HG03175 (cell line): ENCODE results near the gene PACRG.

Source experiments
- ATAC-seq: cut with Tn5 transposase; IDR thresholded peaks from one replicate; pipeline ENCODE4 v1.9.1; 2021; ENCODE audit warnings: mild to moderate bottlenecking, moderate library complexity; ENCODE audit not compliant: unreplicated experiment

PACRG gene

GRCh38 chr6:163320804-163321203 lies 593.0 kb downstream of the PACRG start:
- ATAC-seq, result no peak

DNA sequence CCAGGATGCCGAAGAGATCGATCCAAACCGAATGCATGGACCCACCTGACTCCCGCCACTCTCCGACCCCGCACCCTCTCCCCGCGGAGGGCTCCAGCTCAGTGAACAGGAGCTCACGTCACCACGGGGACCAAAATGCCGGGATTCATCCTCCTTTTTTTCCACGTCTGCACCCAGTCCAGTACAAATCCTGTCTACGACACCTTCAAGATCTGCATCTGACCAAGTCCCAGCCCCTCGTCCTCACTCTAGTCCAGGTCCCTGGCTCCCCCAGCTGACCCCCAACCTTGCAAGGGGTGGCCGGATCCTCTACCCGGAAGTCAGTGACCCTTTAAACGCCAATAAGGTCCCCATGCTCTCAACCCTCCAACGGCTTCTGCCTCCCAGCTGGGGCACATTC lies 593.9 kb downstream of the PACRG start:
- no peak for ATAC-seq

DNA sequence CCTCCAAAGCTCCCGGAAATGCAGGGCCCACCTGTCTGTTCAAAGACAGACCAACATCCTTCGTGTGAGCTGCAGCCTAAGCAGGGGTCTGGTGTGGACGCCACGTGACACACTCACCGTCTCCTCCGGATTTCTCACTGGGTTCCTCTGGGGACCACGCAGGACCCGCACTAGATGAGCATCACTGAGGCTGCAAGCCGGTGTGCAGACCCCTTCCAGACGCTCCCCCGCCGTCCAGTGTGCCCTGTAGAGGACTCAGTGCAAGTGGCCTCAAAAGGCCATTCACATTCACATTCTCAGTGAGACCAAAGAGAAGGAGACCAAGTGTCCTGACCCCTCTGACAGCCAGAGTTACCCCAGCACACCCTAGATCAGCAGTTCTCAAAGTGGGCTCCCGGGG lies 595.5 kb downstream of the PACRG start:
- no peak for ATAC-seq

DNA sequence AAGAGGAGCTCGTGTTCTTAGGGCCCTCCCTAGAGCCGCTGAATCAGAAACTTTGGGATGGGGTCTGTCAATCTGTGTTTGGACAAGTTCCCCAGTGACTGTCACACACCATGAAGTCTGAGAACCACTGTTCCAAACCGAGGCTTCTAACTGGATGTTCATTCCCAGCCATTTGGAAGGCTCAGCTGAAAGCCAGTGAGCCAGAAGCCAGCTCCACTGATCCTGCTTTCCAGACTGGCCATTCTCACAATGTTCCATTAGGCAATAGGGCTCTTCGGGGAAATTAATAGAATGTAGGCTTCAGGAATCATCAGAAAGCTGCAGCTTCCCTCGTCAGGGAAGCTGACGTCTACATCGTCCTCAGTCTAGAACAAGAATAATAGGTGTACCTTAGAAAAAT lies 595.9 kb downstream of the PACRG start:
- no peak for ATAC-seq

DNA sequence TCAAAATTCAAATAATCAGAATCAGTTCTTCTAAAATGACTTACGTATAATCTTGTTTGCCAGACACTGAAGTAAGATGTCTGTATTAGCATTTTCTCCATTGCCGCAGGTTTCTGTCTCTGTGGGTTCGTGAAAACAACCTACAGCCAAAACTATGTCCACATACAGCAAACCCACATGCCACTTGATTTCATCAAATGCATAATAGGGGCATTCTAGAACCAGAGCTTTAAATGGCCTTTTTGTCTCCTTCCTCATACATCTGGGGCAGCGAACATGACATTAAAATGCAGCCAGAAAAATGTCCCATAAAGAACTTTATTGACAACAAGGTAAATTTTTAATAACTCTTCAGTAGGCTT lies 596.5 kb downstream of the PACRG start:
- ATAC-seq, result no peak

DNA sequence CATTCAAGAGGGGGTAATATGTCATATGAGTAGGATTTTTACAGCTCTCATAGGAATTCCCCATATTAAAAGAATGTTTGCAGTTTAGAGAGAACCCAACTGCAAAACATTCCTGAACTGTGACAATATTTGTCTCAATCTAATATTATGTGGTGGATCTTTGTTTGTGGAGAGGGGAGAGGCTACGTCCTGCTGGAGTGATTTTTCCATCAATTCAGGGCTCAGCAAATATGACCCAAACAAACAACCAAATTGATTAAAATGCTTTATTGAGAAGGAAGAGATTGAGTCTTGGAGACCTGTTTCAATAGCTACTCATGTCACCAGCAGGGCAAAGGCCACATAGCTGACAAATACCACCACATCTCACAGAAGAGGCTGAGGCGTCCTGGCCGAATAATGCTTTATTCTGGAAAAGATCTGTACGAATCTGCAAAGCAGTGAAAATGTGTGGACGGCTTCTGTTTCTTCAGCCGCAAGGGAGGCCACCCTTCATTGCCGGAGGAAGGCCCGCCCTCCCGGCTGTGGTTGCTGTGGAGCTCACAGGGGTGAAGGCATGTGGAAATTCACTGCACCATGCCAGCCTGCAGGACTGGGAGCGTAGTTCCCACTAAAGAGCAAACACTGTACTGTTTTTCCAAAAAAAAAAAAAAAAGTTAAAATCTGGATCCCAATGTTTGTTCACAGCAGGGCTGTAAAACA lies 597.1 kb downstream of the PACRG start:
- ATAC-seq, result no peak

DNA sequence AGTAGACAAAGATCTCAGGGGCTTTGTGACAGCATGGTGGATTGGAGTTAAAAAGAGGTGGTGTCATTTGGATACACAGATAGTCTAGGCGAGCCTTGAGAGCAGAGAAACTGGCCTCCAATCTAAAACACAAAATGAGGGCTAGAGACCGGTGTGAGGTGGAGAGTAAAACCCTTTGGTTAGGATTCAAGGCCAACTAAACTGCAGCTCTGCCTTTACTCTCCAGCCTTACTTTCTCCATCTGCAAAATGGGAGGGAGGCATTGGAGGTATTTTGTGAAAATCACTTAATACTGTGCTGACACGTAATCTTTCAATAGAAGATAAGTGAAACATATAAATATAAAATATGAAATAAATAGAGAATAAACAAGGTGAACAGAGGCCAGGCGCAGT lies 597.6 kb downstream of the PACRG start:
- ATAC-seq, result no peak

GRCh38 chr6:163327165-163327880 lies 599.5 kb downstream of the PACRG start:
- ATAC-seq, result no peak

DNA sequence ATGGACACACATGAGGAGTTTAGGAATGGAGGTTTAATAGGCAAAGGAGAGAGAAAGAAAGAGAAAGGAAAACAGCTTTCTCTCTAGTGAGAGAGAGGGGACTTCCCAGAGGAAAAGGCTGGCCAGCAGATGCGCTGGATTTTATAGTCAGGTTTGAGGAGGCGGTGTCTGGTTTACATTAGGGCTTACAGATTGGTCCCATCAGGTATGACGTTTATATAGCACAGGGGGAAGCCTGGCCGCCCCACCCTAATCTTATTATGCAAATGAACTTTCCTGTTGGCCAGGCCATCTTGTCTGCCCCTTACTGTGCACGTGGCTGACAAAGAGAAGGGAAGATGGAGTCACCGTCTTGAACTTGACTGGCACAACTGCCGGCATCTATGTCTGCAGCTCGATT lies 600.1 kb downstream of the PACRG start:
- no peak for ATAC-seq

DNA sequence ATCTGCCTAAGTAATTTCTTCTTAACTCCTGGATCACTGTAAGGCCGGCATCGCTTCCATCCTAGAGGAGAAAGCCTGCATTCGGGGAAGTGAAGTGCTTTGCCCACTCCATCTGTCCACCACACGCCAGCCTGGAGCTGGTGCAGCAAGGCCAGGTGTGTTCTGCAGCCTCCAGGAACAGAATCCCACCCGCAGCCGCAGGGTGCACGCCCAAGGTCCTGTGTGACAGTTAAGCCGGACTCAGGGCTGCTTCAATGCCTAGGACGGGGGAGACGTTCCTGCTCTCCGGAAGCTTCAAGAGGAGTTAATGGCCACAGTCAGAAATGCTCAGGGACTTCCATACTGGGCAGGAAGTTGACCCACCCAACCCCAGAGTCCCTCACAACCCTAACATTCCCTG lies 600.6 kb downstream of the PACRG start:
- ATAC-seq, result no peak

- no peak for ATAC-seq
Measured at GRCh38 chr6:163329991-163330390, 602.2 kb downstream of the PACRG start.

GRCh38 chr6:163331245-163331644 lies 603.5 kb downstream of the PACRG start:
- ATAC-seq, result no peak

GRCh38 chr6:163332575-163332974 lies 604.8 kb downstream of the PACRG start:
- ATAC-seq, result no peak

GRCh38 chr6:163333038-163333437 lies 605.3 kb downstream of the PACRG start:
- no peak for ATAC-seq

- no peak for ATAC-seq
Measured at GRCh38 chr6:163333701-163334663, 606.2 kb downstream of the PACRG start.

- no peak for ATAC-seq
Measured at GRCh38 chr6:163335056-163335455, 607.3 kb downstream of the PACRG start.

DNA sequence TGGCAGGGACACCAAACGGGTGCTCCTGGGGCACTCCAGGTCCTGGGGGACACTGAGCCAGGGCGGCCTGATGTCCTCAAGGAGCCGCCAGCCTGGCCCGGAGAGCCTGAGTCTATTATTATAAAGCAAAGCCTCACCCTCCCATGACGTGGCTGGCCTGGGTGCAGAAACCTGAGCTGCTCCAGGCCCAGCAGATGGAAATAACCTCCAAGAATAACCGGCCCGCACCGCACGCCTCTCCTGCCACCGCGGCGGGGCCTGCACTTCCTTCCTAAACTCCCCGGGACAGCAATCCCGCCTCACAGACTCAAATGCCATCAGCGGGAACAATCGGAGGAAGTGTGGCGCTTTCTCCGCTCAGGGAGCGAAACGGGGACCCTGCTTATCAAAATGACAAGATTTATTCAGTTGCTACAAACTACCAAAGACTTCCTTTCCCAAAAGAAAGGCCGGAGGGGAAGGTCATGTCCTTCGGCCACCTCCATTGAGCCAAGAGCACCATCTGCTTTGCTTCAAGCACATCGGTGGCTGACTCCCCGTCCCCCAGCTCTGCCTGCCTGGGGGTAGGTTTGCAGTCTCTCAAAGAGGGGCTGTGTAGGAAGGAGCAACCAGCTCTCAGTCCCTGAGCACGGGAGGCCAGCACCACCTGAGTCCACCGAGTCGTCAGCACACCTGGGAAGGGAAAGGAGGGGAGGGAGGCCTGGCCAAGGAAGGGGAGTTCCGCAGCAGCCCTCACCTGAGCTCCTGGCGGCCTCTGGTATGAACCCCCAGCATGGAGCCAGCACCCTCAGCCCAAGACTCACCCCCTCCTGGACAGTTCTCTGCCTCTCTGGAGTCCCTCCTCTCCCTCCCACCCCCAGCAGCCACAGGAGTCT lies 608.1 kb downstream of the PACRG start:
- ATAC-seq, result no peak

GRCh38 chr6:163336961-163337360 lies 609.2 kb downstream of the PACRG start:
- no peak for ATAC-seq

DNA sequence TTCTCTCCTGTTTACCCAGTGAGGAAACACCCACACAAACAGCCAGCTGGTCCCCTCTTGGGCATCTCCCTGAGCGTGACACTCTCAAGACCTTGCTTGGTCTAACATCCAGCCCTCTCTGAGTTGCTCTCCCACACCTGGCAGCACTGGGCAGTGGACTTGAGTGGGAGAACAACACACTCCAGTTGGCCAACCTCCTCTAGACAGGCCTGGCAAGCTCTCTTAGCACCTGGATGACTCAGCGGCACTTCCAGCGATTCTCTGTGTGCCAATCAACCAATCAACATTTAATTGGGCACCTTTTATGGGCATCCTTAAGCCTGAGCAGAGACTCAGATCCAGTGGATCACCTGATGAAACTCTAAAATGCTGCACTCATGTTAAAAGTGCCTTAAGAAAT lies 610.2 kb downstream of the PACRG start:
- no peak for ATAC-seq

DNA sequence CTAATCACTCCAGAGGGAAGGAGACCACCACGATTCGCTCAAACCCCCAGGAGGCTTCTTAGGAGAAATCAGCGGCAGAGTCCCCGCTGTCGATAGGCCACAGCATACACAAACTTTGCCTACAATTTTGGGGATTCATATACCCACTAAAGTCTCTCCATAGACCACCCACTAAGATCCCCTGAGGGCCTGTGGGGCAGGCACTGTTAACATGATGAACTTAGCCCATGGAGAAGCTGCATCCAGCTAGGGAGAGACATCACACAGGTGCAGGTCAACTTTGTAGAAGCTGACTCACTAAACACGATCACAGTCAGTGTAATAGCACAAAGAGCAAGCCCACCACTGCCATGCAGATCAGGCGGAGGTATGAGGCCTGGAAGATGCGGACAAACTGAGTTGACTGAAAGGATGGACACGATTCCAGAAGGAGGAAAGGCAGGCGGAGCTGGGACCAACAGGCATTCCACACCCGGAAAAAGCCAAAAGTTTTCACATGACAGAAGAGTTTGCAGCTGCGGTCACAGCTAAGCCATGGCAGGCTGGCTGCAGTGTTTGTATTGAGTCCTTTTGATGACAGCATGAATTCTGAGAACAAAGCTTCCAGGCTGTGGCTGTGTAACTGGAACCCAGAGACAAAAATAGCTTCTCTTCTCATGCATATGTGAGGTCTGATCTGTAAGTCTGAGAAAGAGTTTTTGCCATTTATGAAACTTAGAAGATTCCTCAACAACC lies 611.1 kb downstream of the PACRG start:
- no peak for ATAC-seq
